HEK293 (cell line): Measurements from ENCODE around the gene TGIF1.

Experiments
- CTCF ChIA-PET: fragments of 350-600 bp; formaldehyde crosslinking; extraction: SDS; loops from one replicate; lab custom pipeline; 2021; ENCODE audit warnings: antibody characterized with exemption; lab: Yijun Ruan, JAX
- POLR2A ChIA-PET: fragments of 300-600 bp; formaldehyde crosslinking; extraction: SDS; loops from one replicate; lab custom pipeline; 2020; ENCODE audit warnings: antibody characterized with exemption, inconsistent platforms; lab: Yijun Ruan, JAX
- H3K27ac ChIP-seq: fragments of 200-500 bp; sonication (Bioruptor generic); 2 replicates; pipeline ENCODE4 v1.5.1; 2014; ENCODE audit warnings: low read depth, low read length, control low read depth, inconsistent platforms; ENCODE audit errors: extremely low read depth
- H3K36me3 ChIP-seq, 2 experiments: fragments of 200-500 bp in 1 of 2; sonication (Bioruptor generic) in 1 of 2; 1 replicate in 1 of 2; 2 replicates in 1 of 2; pipeline ENCODE4 v1.5.1; 2014 to 2017; ENCODE audit warnings: inconsistent platforms in 2 of 2, low read length in 2 of 2; ENCODE audit not compliant: control insufficient read depth in 2 of 2, insufficient read depth in 1 of 2
- H3K4me1 ChIP-seq: fragments of 200-500 bp; sonication (Bioruptor generic); 2 replicates; pipeline ENCODE4 v1.5.1; 2014; ENCODE audit warnings: mild to moderate bottlenecking, low read length, inconsistent platforms; ENCODE audit not compliant: control insufficient read depth, insufficient read depth
- H3K4me3 ChIP-seq: 2 replicates; pipeline ENCODE4 v1.5.1; 2011; ENCODE audit warnings: low read depth, mild to moderate bottlenecking, control low read depth, low read length, moderate library complexity
- H3K9me3 ChIP-seq: fragments of 200-500 bp; sonication (Bioruptor generic); 2 replicates; pipeline ENCODE4 v1.5.1; 2014; ENCODE audit warnings: low read depth, low read length, inconsistent platforms; ENCODE audit not compliant: control insufficient read depth, insufficient read depth
- FEZF1 ChIP-seq: fragments of 450-650 bp; formaldehyde crosslinking; IDR thresholded peaks from 2 replicates; pipeline ENCODE4 v1.5.1; 2016; ENCODE audit warnings: missing biosample characterization, missing genetic modification characterization
- KLF10 ChIP-seq: fragments of 450-650 bp; IDR thresholded peaks from 2 replicates; pipeline ENCODE4 v1.5.1; 2018; ENCODE audit warnings: missing biosample characterization, mild to moderate bottlenecking, missing genetic modification characterization
- KLF17 ChIP-seq: fragments of 450-650 bp; formaldehyde crosslinking; IDR thresholded peaks from 2 replicates; pipeline ENCODE4 v1.5.1; 2016; ENCODE audit warnings: missing biosample characterization, missing genetic modification characterization
- OSR2 ChIP-seq: fragments of 450-650 bp; formaldehyde crosslinking; IDR thresholded peaks from 2 replicates; pipeline ENCODE4 v1.5.1; 2016; ENCODE audit warnings: missing biosample characterization, missing genetic modification characterization
- SCRT1 ChIP-seq: fragments of 450-650 bp; formaldehyde crosslinking; IDR thresholded peaks from 2 replicates; pipeline ENCODE4 v1.5.1; 2016; ENCODE audit warnings: missing biosample characterization, missing genetic modification characterization, borderline replicate concordance
- ZBTB1 ChIP-seq: fragments of 450-650 bp; formaldehyde crosslinking; IDR thresholded peaks from 2 replicates; pipeline ENCODE4 v1.5.1; 2016; ENCODE audit warnings: missing biosample characterization, missing genetic modification characterization
- ZEB2 ChIP-seq: fragments of 450-650 bp; formaldehyde crosslinking; IDR thresholded peaks from 2 replicates; pipeline ENCODE4 v1.5.1; 2016; ENCODE audit warnings: missing biosample characterization, missing genetic modification characterization
- ZIC2 ChIP-seq: fragments of 450-650 bp; formaldehyde crosslinking; IDR thresholded peaks from 2 replicates; pipeline ENCODE4 v1.5.1; 2016; ENCODE audit warnings: missing biosample characterization, missing genetic modification characterization
- ZNF121 ChIP-seq: fragments of 450-650 bp; formaldehyde crosslinking; IDR thresholded peaks from 2 replicates; pipeline ENCODE4 v1.5.1; 2016; ENCODE audit warnings: missing biosample characterization, missing genetic modification characterization
- ZNF138 ChIP-seq: fragments of 450-650 bp; formaldehyde crosslinking; IDR thresholded peaks from 2 replicates; pipeline ENCODE4 v1.5.1; 2016; ENCODE audit warnings: missing biosample characterization, missing genetic modification characterization, borderline replicate concordance
- ZNF174 ChIP-seq: fragments of 450-650 bp; formaldehyde crosslinking; IDR thresholded peaks from 2 replicates; pipeline ENCODE4 v1.5.0; 2017; ENCODE audit warnings: missing biosample characterization, mild to moderate bottlenecking, missing genetic modification characterization
- ZNF202 ChIP-seq: fragments of 450-650 bp; formaldehyde crosslinking; IDR thresholded peaks from 2 replicates; pipeline ENCODE4 v1.5.1; 2016; ENCODE audit warnings: missing biosample characterization, missing genetic modification characterization, borderline replicate concordance
- ZNF324 ChIP-seq: fragments of 450-650 bp; formaldehyde crosslinking; IDR thresholded peaks from 2 replicates; pipeline ENCODE4 v1.5.1; 2016; ENCODE audit warnings: missing biosample characterization, missing genetic modification characterization
- ZNF416 ChIP-seq: fragments of 450-650 bp; formaldehyde crosslinking; IDR thresholded peaks from 2 replicates; pipeline ENCODE4 v1.5.1; 2016; ENCODE audit warnings: missing biosample characterization, missing genetic modification characterization
- ZNF433 ChIP-seq: fragments of 450-650 bp; formaldehyde crosslinking; IDR thresholded peaks from 2 replicates; pipeline ENCODE4 v1.5.1; 2016; ENCODE audit warnings: missing biosample characterization, missing genetic modification characterization, low read depth
- ZNF473 ChIP-seq: fragments of 450-650 bp; formaldehyde crosslinking; IDR thresholded peaks from 2 replicates; pipeline ENCODE4 v1.5.1; 2017; ENCODE audit warnings: missing biosample characterization, missing genetic modification characterization
- ZNF776 ChIP-seq: fragments of 450-650 bp; formaldehyde crosslinking; IDR thresholded peaks from 2 replicates; pipeline ENCODE4 v1.5.0; 2017; ENCODE audit warnings: missing biosample characterization, missing genetic modification characterization, borderline replicate concordance
- ZNF777 ChIP-seq: fragments of 450-650 bp; formaldehyde crosslinking; IDR thresholded peaks from 2 replicates; pipeline ENCODE4 v1.5.1; 2017; ENCODE audit warnings: missing biosample characterization, missing genetic modification characterization, borderline replicate concordance
- ZSCAN18 ChIP-seq: fragments of 450-650 bp; formaldehyde crosslinking; IDR thresholded peaks from 2 replicates; pipeline ENCODE4 v1.5.1; 2016; ENCODE audit warnings: missing biosample characterization, missing genetic modification characterization
- ZSCAN23 ChIP-seq: fragments of 450-650 bp; formaldehyde crosslinking; IDR thresholded peaks from 2 replicates; pipeline ENCODE4 v1.5.1; 2016; ENCODE audit warnings: missing biosample characterization, missing genetic modification characterization
- TF ChIP-seq, protein P1 (sequence below): fragments of 450-650 bp; formaldehyde crosslinking; IDR thresholded peaks from 2 replicates; pipeline ENCODE4 v1.5.1; 2017; ENCODE audit warnings: missing biosample characterization, missing genetic modification characterization
- TF ChIP-seq, protein P2 (sequence below): fragments of 450-650 bp; formaldehyde crosslinking; IDR thresholded peaks from 2 replicates; pipeline ENCODE4 v1.5.1; 2016; ENCODE audit warnings: missing biosample characterization, missing genetic modification characterization

The TGIF1 gene

DNA sequence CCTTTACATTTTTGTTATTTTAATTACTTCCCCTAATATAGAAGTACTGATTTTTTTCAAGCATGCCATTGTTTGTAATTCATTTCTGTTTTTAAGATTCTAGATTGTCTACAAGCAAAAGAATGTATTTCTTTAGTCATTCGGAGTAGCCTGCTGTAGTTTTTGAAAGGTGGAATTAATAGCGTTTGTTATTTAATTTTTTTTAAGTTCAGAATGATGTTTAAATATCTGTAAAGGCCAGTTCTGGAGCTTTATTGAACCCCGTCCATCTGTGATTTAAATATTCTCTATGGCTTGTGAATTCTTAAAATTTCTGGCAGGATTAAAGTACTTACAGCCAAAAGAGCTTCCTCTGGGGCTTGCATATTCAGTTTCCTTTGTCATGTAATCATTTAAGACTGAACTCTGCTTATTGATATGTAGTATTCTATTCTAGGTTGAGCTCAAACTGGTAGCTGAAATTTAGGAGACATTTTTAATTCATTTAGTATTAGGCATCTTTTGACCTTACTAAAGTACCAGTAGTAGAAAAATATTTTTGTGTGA is 5.2 kb downstream of the TGIF1 start:
- H3K4me1 ChIP-seq = peaks cover 14% of the 10 kb centered on the region; the same call in 1 of the 2 replicates
- no peak overlapping the region for H3K4me3 ChIP-seq
- POLR2A ChIA-PET = interaction anchor here (0.7 to 1.8 kb wide), 2 partner anchors 139 to 158 kb away, joined by 3 to 7 read pairs; no protein-coding TSS in a partner anchor
- TF ChIP-seq ZNF138 (no peak), FEZF1 (tag by site-specific recombination) (no peak)
- TF ChIP-seq, protein P1, sequence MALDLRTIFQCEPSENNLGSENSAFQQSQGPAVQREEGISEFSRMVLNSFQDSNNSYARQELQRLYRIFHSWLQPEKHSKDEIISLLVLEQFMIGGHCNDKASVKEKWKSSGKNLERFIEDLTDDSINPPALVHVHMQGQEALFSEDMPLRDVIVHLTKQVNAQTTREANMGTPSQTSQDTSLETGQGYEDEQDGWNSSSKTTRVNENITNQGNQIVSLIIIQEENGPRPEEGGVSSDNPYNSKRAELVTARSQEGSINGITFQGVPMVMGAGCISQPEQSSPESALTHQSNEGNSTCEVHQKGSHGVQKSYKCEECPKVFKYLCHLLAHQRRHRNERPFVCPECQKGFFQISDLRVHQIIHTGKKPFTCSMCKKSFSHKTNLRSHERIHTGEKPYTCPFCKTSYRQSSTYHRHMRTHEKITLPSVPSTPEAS (tag by site-specific recombination) = no peak
- no peak overlapping the region for H3K27ac ChIP-seq
- no peaks in the 10 kb centered on the region for H3K9me3 ChIP-seq
- peaks cover 31% of the 10 kb centered on the region in 2 experiments for H3K36me3 ChIP-seq
- CTCF ChIA-PET = interaction anchor here (0.5 to 5.2 kb wide), 42 partner anchors 8 to 543 kb away, joined by 3 to 54 read pairs (median 5); no protein-coding TSS in a partner anchor

GRCh38 chr18:3455907-3456685 is 6.1 kb downstream of the TGIF1 start:
- TF ChIP-seq, protein P2, sequence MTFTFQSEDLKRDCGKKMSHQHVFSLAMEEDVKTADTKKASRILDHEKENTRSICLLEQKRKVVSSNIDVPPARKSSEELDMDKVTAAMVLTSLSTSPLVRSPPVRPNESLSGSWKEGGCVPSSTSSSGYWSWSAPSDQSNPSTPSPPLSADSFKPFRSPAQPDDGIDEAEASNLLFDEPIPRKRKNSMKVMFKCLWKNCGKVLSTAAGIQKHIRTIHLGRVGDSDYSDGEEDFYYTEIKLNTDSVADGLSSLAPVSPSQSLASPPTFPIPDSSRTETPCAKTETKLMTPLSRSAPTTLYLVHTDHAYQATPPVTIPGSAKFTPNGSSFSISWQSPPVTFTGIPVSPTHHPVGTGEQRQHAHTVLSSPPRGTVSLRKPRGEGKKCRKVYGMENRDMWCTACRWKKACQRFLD (tag by site-specific recombination) = no peak
- TF ChIP-seq ZNF324 = no peak
- TF ChIP-seq ZNF776 (tag by site-specific recombination) = no peak
- no peak for TF ChIP-seq ZNF777
- TF ChIP-seq ZNF121 = no peak
- no peak for TF ChIP-seq ZNF174
- TF ChIP-seq ZNF433 (tag by site-specific recombination) = no peak
- TF ChIP-seq ZSCAN23 (tag by site-specific recombination) = no peak
- no peak for TF ChIP-seq KLF10 (tag by site-specific recombination)
- no peak for TF ChIP-seq ZBTB1
- TF ChIP-seq ZIC2 (tag by site-specific recombination) = no peak
- TF ChIP-seq ZNF473 = no peak
- no peak for TF ChIP-seq OSR2
- TF ChIP-seq KLF17 = no peak
- no peak for TF ChIP-seq ZNF416 (tag by site-specific recombination)
- no peak for TF ChIP-seq SCRT1 (tag by site-specific recombination)
- TF ChIP-seq ZSCAN18 (tag by site-specific recombination) = no peak
- no peak for TF ChIP-seq ZNF202 (tag by site-specific recombination)
- no peak for TF ChIP-seq ZEB2 (tag by site-specific recombination)
- ChIA-PET POLR2A (interaction anchor here (0.7 kb wide), 1 partner anchor 155 kb away, joined by 3 read pairs; no protein-coding TSS in a partner anchor), CTCF (interaction anchor here (0.6 to 5.2 kb wide), 9 partner anchors 11 to 209 kb away, joined by 3 to 54 read pairs (median 6); no protein-coding TSS in a partner anchor)
- Histone ChIP-seq H3K4me3 (no peak overlapping the region), H3K4me1 (peaks cover 14% of the 10 kb centered on the region; the same call in 1 of the 2 replicates), H3K36me3 (peaks cover 34% of the 10 kb centered on the region in 2 experiments), H3K27ac (no peak overlapping the region), H3K9me3 (no peaks in the 10 kb centered on the region)
